HEK293 (cell line): ENCODE results near the gene ARHGAP28.

ENCODE experiments used
- KLF1 ChIP-seq: fragments of 450-650 bp; formaldehyde crosslinking; IDR thresholded peaks from 2 replicates; pipeline ENCODE4 v1.5.1; 2016; ENCODE audit warnings: missing biosample characterization, missing genetic modification characterization
- OSR2 ChIP-seq: fragments of 450-650 bp; formaldehyde crosslinking; IDR thresholded peaks from 2 replicates; pipeline ENCODE4 v1.5.1; 2016; ENCODE audit warnings: missing biosample characterization, missing genetic modification characterization
- SETDB1 ChIP-seq: IDR thresholded peaks from one replicate; pipeline ENCODE4 v1.6.1; 2017; ENCODE audit warnings: mild to moderate bottlenecking, low read length, moderate library complexity, mixed read lengths; ENCODE audit not compliant: insufficient read length
- SP3 ChIP-seq: fragments of 450-650 bp; formaldehyde crosslinking; IDR thresholded peaks from 2 replicates; pipeline ENCODE4 v1.5.1; 2016; ENCODE audit warnings: missing biosample characterization, missing genetic modification characterization
- SP7 ChIP-seq: fragments of 450-650 bp; formaldehyde crosslinking; IDR thresholded peaks from 2 replicates; pipeline ENCODE4 v1.5.1; 2016; ENCODE audit warnings: missing biosample characterization, missing genetic modification characterization
- YY2 ChIP-seq: fragments of 450-650 bp; formaldehyde crosslinking; IDR thresholded peaks from 2 replicates; pipeline ENCODE4 v1.5.1; 2016; ENCODE audit warnings: missing biosample characterization, missing genetic modification characterization
- ZFP41 ChIP-seq: fragments of 450-650 bp; formaldehyde crosslinking; IDR thresholded peaks from 2 replicates; pipeline ENCODE4 v1.5.1; 2016; ENCODE audit warnings: missing biosample characterization, missing genetic modification characterization, borderline replicate concordance
- ZIC2 ChIP-seq: fragments of 450-650 bp; formaldehyde crosslinking; IDR thresholded peaks from 2 replicates; pipeline ENCODE4 v1.5.1; 2016; ENCODE audit warnings: missing biosample characterization, missing genetic modification characterization
- ZNF114 ChIP-seq: fragments of 450-650 bp; formaldehyde crosslinking; IDR thresholded peaks from 2 replicates; pipeline ENCODE4 v1.5.0; 2017; ENCODE audit warnings: missing biosample characterization, missing genetic modification characterization
- ZNF121 ChIP-seq: fragments of 450-650 bp; formaldehyde crosslinking; IDR thresholded peaks from 2 replicates; pipeline ENCODE4 v1.5.1; 2016; ENCODE audit warnings: missing biosample characterization, missing genetic modification characterization
- ZNF140 ChIP-seq: fragments of 450-650 bp; formaldehyde crosslinking; IDR thresholded peaks from 2 replicates; pipeline ENCODE4 v1.5.1; 2016; ENCODE audit warnings: missing biosample characterization, missing genetic modification characterization
- ZNF16 ChIP-seq: fragments of 450-650 bp; formaldehyde crosslinking; IDR thresholded peaks from 2 replicates; pipeline ENCODE4 v1.5.1; 2016; ENCODE audit warnings: low read depth, missing biosample characterization, missing genetic modification characterization
- ZNF24 ChIP-seq: fragments of 450-650 bp; formaldehyde crosslinking; IDR thresholded peaks from 2 replicates; pipeline ENCODE4 v1.5.1; 2016; ENCODE audit warnings: missing biosample characterization, missing genetic modification characterization
- ZNF302 ChIP-seq: fragments of 450-650 bp; formaldehyde crosslinking; IDR thresholded peaks from 2 replicates; pipeline ENCODE4 v1.5.1; 2016; ENCODE audit warnings: missing biosample characterization, missing genetic modification characterization, low read depth
- ZNF324 ChIP-seq: fragments of 450-650 bp; formaldehyde crosslinking; IDR thresholded peaks from 2 replicates; pipeline ENCODE4 v1.5.1; 2016; ENCODE audit warnings: missing biosample characterization, missing genetic modification characterization
- ZNF404 ChIP-seq: fragments of 450-650 bp; formaldehyde crosslinking; IDR thresholded peaks from 2 replicates; pipeline ENCODE4 v1.5.1; 2017; ENCODE audit warnings: missing biosample characterization, missing genetic modification characterization
- ZNF510 ChIP-seq: fragments of 450-650 bp; formaldehyde crosslinking; IDR thresholded peaks from 2 replicates; pipeline ENCODE4 v1.5.1; 2018; ENCODE audit warnings: mild to moderate bottlenecking, missing genetic modification characterization, missing biosample characterization; ENCODE audit not compliant: insufficient replicate concordance
- ZNF548 ChIP-seq: fragments of 450-650 bp; formaldehyde crosslinking; IDR thresholded peaks from 2 replicates; pipeline ENCODE4 v1.5.1; 2016; ENCODE audit warnings: missing biosample characterization, missing genetic modification characterization
- ZNF571 ChIP-seq: fragments of 450-650 bp; formaldehyde crosslinking; IDR thresholded peaks from 2 replicates; pipeline ENCODE4 v1.5.0; 2017; ENCODE audit warnings: missing biosample characterization, missing genetic modification characterization
- ZNF623 ChIP-seq: fragments of 450-650 bp; formaldehyde crosslinking; IDR thresholded peaks from 2 replicates; pipeline ENCODE4 v1.5.1; 2016; ENCODE audit warnings: missing biosample characterization, missing genetic modification characterization
- ZNF670 ChIP-seq: fragments of 450-650 bp; formaldehyde crosslinking; IDR thresholded peaks from 2 replicates; pipeline ENCODE4 v1.5.1; 2016; ENCODE audit warnings: missing biosample characterization, missing genetic modification characterization, low read depth
- ZNF707 ChIP-seq: fragments of 450-650 bp; formaldehyde crosslinking; IDR thresholded peaks from 2 replicates; pipeline ENCODE4 v1.5.1; 2016; ENCODE audit warnings: missing biosample characterization, missing genetic modification characterization
- ZSCAN23 ChIP-seq: fragments of 450-650 bp; formaldehyde crosslinking; IDR thresholded peaks from 2 replicates; pipeline ENCODE4 v1.5.1; 2016; ENCODE audit warnings: missing biosample characterization, missing genetic modification characterization
- TF ChIP-seq, protein P1 (sequence below): fragments of 450-650 bp; formaldehyde crosslinking; IDR thresholded peaks from 2 replicates; pipeline ENCODE4 v1.5.1; 2016; ENCODE audit warnings: missing biosample characterization, missing genetic modification characterization
- TF ChIP-seq, protein P2 (sequence below): fragments of 450-650 bp; formaldehyde crosslinking; optimal IDR thresholded peaks from 2 replicates; pipeline ENCODE3; 2016; ENCODE audit warnings: missing biosample characterization, mild to moderate bottlenecking, missing genetic modification characterization
- TF ChIP-seq, protein P3 (sequence below): fragments of 450-650 bp; formaldehyde crosslinking; IDR thresholded peaks from 2 replicates; pipeline ENCODE4 v1.5.1; 2017; ENCODE audit warnings: missing biosample characterization, mild to moderate bottlenecking, missing genetic modification characterization, moderate library complexity
- TF ChIP-seq, protein P4 (sequence below): fragments of 450-650 bp; formaldehyde crosslinking; IDR thresholded peaks from 2 replicates; pipeline ENCODE4 v1.5.1; 2016; ENCODE audit warnings: missing biosample characterization, missing genetic modification characterization
- TF ChIP-seq, protein P5 (sequence below): fragments of 450-650 bp; formaldehyde crosslinking; IDR thresholded peaks from 2 replicates; pipeline ENCODE4; 2016; ENCODE audit warnings: missing biosample characterization, missing genetic modification characterization
- TF ChIP-seq, protein P6 (sequence below): fragments of 450-650 bp; formaldehyde crosslinking; IDR thresholded peaks from 2 replicates; pipeline ENCODE4 v1.5.1; 2017; ENCODE audit warnings: missing biosample characterization, missing genetic modification characterization
- TF ChIP-seq, protein P7 (sequence below): fragments of 450-650 bp; IDR thresholded peaks from 2 replicates; pipeline ENCODE4 v1.5.1; 2018; ENCODE audit warnings: missing biosample characterization, missing genetic modification characterization
- TF ChIP-seq, protein P8 (sequence below): fragments of 450-650 bp; formaldehyde crosslinking; IDR thresholded peaks from 2 replicates; pipeline ENCODE4 v1.5.1; 2017; ENCODE audit warnings: missing biosample characterization, missing genetic modification characterization

ARHGAP28 gene

DNA sequence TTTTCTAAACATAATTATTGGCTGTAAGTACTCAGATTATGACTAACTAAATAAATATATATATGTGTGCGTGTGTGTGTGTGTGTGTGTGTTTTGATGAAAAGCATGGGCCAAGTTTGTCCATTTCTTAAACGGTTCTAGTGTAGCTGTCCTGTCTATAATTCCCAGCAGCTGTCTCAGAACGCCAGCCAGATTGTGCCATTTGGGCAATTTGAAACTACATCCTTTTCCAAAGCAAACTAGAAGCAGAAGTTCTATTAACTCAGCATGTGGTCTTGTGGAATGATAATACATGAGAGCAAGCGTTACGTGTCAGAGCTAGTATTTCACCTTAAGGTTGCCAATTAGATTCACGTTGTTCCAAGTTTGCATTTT, 1.7 kb downstream of the ARHGAP28 start (continued):
- TF ChIP-seq, protein P1, sequence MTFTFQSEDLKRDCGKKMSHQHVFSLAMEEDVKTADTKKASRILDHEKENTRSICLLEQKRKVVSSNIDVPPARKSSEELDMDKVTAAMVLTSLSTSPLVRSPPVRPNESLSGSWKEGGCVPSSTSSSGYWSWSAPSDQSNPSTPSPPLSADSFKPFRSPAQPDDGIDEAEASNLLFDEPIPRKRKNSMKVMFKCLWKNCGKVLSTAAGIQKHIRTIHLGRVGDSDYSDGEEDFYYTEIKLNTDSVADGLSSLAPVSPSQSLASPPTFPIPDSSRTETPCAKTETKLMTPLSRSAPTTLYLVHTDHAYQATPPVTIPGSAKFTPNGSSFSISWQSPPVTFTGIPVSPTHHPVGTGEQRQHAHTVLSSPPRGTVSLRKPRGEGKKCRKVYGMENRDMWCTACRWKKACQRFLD: no peak
- TF ChIP-seq ZNF670 (tag by site-specific recombination): no peak
- no peak for TF ChIP-seq ZNF623 (tag by site-specific recombination)
- no peak for TF ChIP-seq ZNF707
- no peak for TF ChIP-seq ZNF140 (tag by site-specific recombination)
- no peak for TF ChIP-seq ZNF548 (tag by site-specific recombination)
- TF ChIP-seq, protein P2, sequence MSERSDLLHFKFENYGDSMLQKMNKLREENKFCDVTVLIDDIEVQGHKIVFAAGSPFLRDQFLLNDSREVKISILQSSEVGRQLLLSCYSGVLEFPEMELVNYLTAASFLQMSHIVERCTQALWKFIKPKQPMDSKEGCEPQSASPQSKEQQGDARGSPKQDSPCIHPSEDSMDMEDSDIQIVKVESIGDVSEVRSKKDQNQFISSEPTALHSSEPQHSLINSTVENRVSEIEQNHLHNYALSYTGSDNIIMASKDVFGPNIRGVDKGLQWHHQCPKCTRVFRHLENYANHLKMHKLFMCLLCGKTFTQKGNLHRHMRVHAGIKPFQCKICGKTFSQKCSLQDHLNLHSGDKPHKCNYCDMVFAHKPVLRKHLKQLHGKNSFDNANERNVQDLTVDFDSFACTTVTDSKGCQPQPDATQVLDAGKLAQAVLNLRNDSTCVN (tag by site-specific recombination): no peak
- TF ChIP-seq ZNF16 (tag by site-specific recombination): no peak
- no peak for TF ChIP-seq SETDB1
- peak; percentile 47; the same call in 1 of the 2 replicates for TF ChIP-seq ZNF121
- 0 out of 2 replicates have a peak, but pooled peaks have one; percentile 11 for TF ChIP-seq ZIC2
- TF ChIP-seq KLF1 (tag by site-specific recombination): no peak
- TF ChIP-seq ZNF404 (tag by site-specific recombination): no peak
- TF ChIP-seq ZNF114: no peak
- TF ChIP-seq ZNF24: no peak
- no peak for TF ChIP-seq ZNF510 (tag by site-specific recombination)
- TF ChIP-seq OSR2 (tag by site-specific recombination): peak; percentile 83
- peak; percentile 78 for TF ChIP-seq SP7 (tag by site-specific recombination)
- TF ChIP-seq ZNF324 (tag by site-specific recombination): no peak
- TF ChIP-seq ZNF571: no peak
- TF ChIP-seq, protein P3, sequence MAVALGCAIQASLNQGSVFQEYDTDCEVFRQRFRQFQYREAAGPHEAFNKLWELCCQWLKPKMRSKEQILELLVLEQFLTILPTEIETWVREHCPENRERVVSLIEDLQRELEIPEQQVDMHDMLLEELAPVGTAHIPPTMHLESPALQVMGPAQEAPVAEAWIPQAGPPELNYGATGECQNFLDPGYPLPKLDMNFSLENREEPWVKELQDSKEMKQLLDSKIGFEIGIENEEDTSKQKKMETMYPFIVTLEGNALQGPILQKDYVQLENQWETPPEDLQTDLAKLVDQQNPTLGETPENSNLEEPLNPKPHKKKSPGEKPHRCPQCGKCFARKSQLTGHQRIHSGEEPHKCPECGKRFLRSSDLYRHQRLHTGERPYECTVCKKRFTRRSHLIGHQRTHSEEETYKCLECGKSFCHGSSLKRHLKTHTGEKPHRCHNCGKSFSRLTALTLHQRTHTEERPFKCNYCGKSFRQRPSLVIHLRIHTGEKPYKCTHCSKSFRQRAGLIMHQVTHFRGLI (tag by site-specific recombination): 0 out of 2 replicates have a peak, but pooled peaks have one; percentile 5
- TF ChIP-seq, protein P4, sequence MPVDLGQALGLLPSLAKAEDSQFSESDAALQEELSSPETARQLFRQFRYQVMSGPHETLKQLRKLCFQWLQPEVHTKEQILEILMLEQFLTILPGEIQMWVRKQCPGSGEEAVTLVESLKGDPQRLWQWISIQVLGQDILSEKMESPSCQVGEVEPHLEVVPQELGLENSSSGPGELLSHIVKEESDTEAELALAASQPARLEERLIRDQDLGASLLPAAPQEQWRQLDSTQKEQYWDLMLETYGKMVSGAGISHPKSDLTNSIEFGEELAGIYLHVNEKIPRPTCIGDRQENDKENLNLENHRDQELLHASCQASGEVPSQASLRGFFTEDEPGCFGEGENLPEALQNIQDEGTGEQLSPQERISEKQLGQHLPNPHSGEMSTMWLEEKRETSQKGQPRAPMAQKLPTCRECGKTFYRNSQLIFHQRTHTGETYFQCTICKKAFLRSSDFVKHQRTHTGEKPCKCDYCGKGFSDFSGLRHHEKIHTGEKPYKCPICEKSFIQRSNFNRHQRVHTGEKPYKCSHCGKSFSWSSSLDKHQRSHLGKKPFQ (tag by site-specific recombination): no peak
- no peak for TF ChIP-seq YY2 (tag by site-specific recombination)
- TF ChIP-seq ZFP41: no peak
- TF ChIP-seq, protein P5, sequence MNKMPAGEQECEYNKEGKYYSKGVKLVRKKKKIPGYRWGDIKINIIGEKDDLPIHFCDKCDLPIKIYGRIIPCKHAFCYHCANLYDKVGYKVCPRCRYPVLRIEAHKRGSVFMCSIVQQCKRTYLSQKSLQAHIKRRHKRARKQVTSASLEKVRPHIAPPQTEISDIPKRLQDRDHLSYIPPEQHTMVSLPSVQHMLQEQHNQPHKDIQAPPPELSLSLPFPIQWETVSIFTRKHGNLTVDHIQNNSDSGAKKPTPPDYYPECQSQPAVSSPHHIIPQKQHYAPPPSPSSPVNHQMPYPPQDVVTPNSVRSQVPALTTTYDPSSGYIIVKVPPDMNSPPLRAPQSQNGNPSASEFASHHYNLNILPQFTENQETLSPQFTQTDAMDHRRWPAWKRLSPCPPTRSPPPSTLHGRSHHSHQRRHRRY: no peak
- TF ChIP-seq, protein P6, sequence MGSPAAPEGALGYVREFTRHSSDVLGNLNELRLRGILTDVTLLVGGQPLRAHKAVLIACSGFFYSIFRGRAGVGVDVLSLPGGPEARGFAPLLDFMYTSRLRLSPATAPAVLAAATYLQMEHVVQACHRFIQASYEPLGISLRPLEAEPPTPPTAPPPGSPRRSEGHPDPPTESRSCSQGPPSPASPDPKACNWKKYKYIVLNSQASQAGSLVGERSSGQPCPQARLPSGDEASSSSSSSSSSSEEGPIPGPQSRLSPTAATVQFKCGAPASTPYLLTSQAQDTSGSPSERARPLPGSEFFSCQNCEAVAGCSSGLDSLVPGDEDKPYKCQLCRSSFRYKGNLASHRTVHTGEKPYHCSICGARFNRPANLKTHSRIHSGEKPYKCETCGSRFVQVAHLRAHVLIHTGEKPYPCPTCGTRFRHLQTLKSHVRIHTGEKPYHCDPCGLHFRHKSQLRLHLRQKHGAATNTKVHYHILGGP (tag by site-specific recombination): peak; percentile 26; the same call in 1 of the 2 replicates
- no peak for TF ChIP-seq ZSCAN23 (tag by site-specific recombination)
- TF ChIP-seq, protein P7, sequence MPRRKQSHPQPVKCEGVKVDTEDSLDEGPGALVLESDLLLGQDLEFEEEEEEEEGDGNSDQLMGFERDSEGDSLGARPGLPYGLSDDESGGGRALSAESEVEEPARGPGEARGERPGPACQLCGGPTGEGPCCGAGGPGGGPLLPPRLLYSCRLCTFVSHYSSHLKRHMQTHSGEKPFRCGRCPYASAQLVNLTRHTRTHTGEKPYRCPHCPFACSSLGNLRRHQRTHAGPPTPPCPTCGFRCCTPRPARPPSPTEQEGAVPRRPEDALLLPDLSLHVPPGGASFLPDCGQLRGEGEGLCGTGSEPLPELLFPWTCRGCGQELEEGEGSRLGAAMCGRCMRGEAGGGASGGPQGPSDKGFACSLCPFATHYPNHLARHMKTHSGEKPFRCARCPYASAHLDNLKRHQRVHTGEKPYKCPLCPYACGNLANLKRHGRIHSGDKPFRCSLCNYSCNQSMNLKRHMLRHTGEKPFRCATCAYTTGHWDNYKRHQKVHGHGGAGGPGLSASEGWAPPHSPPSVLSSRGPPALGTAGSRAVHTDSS (tag by site-specific recombination): no peak
- no peak for TF ChIP-seq SP3
- no peak for TF ChIP-seq ZNF302 (tag by site-specific recombination)
- TF ChIP-seq, protein P8, sequence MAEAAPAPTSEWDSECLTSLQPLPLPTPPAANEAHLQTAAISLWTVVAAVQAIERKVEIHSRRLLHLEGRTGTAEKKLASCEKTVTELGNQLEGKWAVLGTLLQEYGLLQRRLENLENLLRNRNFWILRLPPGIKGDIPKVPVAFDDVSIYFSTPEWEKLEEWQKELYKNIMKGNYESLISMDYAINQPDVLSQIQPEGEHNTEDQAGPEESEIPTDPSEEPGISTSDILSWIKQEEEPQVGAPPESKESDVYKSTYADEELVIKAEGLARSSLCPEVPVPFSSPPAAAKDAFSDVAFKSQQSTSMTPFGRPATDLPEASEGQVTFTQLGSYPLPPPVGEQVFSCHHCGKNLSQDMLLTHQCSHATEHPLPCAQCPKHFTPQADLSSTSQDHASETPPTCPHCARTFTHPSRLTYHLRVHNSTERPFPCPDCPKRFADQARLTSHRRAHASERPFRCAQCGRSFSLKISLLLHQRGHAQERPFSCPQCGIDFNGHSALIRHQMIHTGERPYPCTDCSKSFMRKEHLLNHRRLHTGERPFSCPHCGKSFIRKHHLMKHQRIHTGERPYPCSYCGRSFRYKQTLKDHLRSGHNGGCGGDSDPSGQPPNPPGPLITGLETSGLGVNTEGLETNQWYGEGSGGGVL (tag by site-specific recombination): no peak
